ENCODE results near the gene HLA-DMA. TPM values are rescaled to one million over a fixed set of nuclear protein-coding genes. Genes with fewer than 3 reads are reported as not detected.

The HLA-DMA gene
- total RNA-seq, 4 donors from 2014 or later: 18.3 to 57.0 (median 24.2) TPM

GRCh38 chr6:32969685-32970412 is 17.0 kb upstream of the HLA-DMA start:
- Histone ChIP-seq H3K27ac (peak overlapping the region; percentile 97), H3K4me3 (peak overlapping the region; percentile 69), H3K9me3 (no peaks in the 10 kb centered on the region), H3K27me3 (no peaks in the 10 kb centered on the region), H3K4me1 (peaks cover 30% of the 10 kb centered on the region), H3K36me3 (peaks cover 13% of the 10 kb centered on the region)
- WGBS: under 1% methylated on average over 19 of the region's 19 CpGs
- DNase-seq (ENCODE audit: low spot score in 2 of 2): peak; percentile 86
- TF ChIP-seq EP300 (IDR thresholded peaks at IDR 0.05): no peak
- peak in 1 of 2 donors; percentile 51 for TF ChIP-seq POLR2A (IDR thresholded peaks at IDR 0.05)
- peak in 2 of 3 donors; percentile 29 to 38 for TF ChIP-seq POLR2AphosphoS5 (IDR thresholded peaks at IDR 0.05)
- TF ChIP-seq CTCF (IDR thresholded peaks at IDR 0.05): peak; percentile 31 to 54

DNA sequence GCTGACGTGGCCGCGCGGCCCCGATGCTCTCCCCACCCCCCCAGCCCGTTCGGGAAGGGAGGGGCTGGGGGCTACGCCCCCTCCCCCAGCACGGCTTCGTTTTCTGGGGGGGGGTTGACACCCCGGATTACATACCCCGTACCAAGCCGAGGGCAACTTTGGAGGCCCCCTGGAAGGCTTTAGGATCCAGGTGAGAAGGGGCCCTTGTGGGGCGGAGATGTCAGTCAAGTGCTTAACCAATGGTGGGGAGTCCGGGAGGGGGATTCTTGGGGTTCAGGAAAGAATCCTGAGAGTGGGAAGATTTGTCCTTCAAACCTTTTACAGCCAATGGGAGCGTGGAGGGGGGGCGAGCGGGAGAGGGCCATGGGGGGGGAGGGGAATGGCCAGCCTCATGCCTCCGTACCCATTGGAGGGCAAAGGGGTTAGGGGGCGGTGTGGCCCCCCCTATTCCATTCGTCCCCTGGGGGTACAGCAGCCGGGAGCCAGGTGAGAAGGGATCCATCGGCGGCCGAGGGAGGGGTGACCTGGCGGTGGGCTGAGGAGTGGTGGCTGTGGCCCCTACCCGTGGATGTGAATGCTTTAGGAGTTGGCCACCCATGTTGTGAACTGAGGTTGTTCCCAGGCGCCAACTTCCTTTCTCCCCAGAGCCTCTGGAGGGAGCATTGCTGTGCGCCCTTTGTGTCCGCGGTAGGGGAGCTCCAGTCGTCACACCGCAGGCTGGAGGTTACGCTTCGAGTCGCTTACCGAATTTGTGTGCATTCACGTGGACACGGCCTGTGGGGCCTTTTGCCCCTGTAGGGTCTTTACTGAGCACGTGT is 16.2 kb upstream of the HLA-DMA start:
- WGBS: 0% methylated on average over 2 of the region's 40 CpGs
- Histone ChIP-seq H3K4me1 (peaks cover 22% of the 10 kb centered on the region), H3K27me3 (no peaks in the 10 kb centered on the region), H3K4me3 (peak overlapping the region; percentile 69), H3K36me3 (peaks cover 7% of the 10 kb centered on the region), H3K27ac (peak overlapping the region; percentile 97), H3K9me3 (no peaks in the 10 kb centered on the region)
- TF ChIP-seq POLR2A (IDR thresholded peaks at IDR 0.05) (no peak), POLR2AphosphoS5 (IDR thresholded peaks at IDR 0.05) (peak in 1 of 3 donors; percentile 10)
- DNase-seq (ENCODE audit: low spot score in 2 of 2): peak in 1 of 2 donors; percentile 87

DNA sequence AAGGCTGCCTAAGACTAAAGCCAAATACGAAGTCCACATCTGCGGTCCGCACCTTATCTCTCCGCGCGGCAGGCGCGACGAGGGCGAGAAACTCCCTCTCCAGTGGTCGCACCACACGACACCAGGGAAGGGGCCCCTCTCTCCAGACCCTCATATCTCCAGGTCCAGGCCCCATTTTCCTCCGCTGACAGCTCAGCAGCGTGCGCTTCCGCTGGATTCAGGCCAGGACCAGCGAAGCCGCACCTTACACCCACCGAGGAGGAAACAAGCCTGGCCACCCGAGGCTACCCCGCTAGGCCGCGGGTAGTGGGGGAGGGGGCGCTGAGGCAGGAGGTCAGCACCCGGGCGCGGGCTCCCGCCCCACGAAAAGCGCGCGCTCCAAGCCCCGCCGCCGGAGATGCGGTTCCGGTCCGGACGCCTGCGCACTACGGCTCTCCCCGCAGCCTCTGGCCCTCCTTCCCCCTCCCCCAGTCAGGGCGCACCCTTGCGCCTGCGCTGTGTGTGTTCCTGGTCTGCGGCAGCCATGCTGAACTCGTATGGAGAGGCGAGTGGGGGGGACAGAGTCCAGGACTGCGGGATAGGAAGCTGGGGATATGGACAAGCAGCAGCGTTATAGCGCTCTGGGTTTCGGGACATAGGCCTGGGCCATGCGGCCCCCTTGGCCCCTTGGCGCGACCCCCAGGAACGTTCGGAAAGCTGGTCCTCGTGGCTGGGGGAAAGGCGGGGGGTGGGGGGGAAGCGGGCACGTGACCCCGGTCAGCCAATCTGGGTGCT is 15.4 kb upstream of the HLA-DMA start, which contains the start of gene BRD2:
BRD2 (plus strand) TSS at position 502 of the 774 bp plus-strand sequence. CDS start 4,305 bp downstream, outside the sequence.
- peak; percentile 31 to 88 for TF ChIP-seq POLR2A (IDR thresholded peaks at IDR 0.05)
- no peak for TF ChIP-seq CTCF (IDR thresholded peaks at IDR 0.05)
- TF ChIP-seq EP300 (IDR thresholded peaks at IDR 0.05): no peak
- peak; percentile 50 to 76 (median 74) for TF ChIP-seq POLR2AphosphoS5 (IDR thresholded peaks at IDR 0.05)

GRCh38 chr6:32967151-32968091 is 14.5 kb upstream of the HLA-DMA start:
- H3K27me3 ChIP-seq: no peaks in the 10 kb centered on the region
- DNase-seq (ENCODE audit: low spot score in 2 of 2): no peak
- 6% methylated on average over 16 of the region's 16 CpGs for WGBS
- peaks cover 27% of the 10 kb centered on the region for H3K4me1 ChIP-seq
- TF ChIP-seq EP300 (IDR thresholded peaks at IDR 0.05): no peak
- TF ChIP-seq POLR2A (IDR thresholded peaks at IDR 0.05): no peak
- no peak for TF ChIP-seq POLR2AphosphoS5 (IDR thresholded peaks at IDR 0.05)
- TF ChIP-seq CTCF (IDR thresholded peaks at IDR 0.05): peak in 1 of 2 donors; percentile 34
- H3K27ac ChIP-seq: peak overlapping the region; percentile 97
- H3K4me3 ChIP-seq: peak overlapping the region; percentile 69
- H3K9me3 ChIP-seq: no peaks in the 10 kb centered on the region
- no peaks in the 10 kb centered on the region for H3K36me3 ChIP-seq

More for the DNA sequence above, 15.4 kb upstream of the HLA-DMA start, which contains the start of gene BRD2:
- Histone ChIP-seq H3K4me1 (peaks cover 22% of the 10 kb centered on the region), H3K27me3 (no peaks in the 10 kb centered on the region), H3K27ac (peak within 1 kb of the TSS; percentile 97), H3K36me3 (peaks cover 7% of the 10 kb centered on the region), H3K4me3 (peak within 1 kb of the TSS; percentile 69), H3K9me3 (no peaks in the 10 kb centered on the region)
- DNase-seq (ENCODE audit: low spot score in 2 of 2): peak; percentile 97 to 98
- 0% methylated on average over 29 of the region's 62 CpGs for WGBS

Data from suprapubic skin (tissue), 4 donors.